Measurements from ENCODE around the gene SELENOT.

GRCh38 chr3:150610785-150611184 is 7.7 kb downstream of the SELENOT start:
- TF ChIP-seq POLR2AphosphoS5 (IDR thresholded peaks at IDR 0.05) (no peak), CTCF (IDR thresholded peaks at IDR 0.05) (no peak)

All from suprapubic skin (tissue), 3 donors.